GM18909 (cell line): ENCODE results near the gene SLC9A9.
"Not testable (repeated sequence)": the region's sequence is repeated elsewhere in the genome, so short reads cannot be mapped to it uniquely, and the experiment has no call there.

ENCODE experiments used
- ATAC-seq: cut with Tn5 transposase; IDR thresholded peaks from one replicate; pipeline ENCODE4 v1.9.1; 2021; ENCODE audit warnings: mild to moderate bottlenecking; ENCODE audit not compliant: unreplicated experiment, poor library complexity

Gene SLC9A9

DNA sequence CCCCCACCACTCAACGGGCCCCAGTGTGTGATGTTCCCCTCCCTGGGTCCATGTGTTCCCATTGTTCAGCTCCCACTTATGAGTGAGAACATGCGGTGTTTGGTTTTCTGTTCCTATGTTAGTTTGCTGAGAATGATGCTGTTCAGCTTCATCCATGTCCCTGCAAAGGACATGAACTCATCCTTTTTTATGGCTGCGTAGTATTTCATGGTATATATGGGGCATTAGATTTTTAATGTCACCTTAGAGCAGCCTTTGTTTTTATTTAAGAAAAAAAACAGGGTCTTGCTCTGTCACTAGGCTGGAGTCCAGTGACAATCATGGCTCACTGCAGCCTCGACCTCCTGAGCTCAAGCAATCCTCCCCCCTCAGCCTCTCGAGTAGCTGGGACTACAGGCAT, 568.7 kb downstream of the SLC9A9 start:
- ATAC-seq: not testable (repeated sequence)

DNA sequence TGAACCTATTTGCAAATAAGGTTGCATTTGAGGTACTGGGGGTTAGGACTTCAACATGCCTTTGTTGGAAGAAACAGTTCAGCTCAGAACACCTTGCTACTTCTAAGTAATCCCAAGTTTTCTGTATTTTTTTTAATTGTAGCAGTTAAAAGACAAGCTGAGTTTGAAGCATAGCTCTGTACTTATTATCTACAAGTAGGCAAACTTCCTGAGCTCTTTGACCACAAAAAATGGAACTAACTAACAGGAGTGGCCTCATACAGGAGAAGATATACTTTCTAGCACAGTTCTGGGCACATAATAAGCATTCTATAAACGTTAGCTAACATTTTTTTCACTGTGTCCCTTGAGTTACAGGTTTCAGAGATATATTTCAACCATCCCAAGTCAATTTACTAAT, 569.5 kb downstream of the SLC9A9 start:
- no peak for ATAC-seq

DNA sequence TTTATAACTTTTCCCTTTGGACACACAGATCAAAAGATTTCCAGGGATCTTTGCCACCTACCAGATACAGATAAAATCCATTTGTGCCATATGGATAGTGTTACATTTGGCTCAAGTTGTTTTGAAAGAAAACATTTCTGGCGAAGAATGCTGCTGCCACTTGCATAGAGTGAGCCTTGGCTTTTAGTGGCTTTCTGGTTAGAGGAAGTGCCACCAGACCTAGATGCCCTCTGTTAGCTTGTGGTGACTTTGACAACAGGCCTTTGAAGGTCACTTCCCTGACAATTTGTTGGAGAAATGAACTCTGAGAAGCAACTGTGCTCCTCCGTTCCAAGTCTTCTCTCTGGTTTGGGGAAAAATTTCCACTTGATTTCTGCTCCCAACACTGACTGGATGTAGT, 570.7 kb downstream of the SLC9A9 start:
- ATAC-seq: no peak

DNA sequence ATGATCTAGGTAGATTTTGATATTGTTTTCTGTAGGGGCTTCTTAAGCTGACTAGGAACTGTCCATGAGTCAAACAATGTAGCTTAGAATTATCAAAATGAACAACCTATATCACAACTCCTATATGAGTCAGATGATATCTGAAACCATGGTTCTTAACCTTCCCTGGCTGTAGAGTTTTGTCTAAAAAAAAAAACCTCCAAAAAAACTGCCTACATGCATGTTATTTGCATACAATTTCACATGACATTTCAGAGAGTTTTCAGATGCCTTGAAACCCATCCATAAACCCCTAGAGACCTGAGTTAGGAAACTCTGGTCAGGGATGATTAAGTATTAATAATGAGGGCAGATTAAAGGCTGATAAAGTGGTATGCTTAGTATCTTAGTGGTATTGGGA, 571.7 kb downstream of the SLC9A9 start:
- ATAC-seq: peak; percentile 84

DNA sequence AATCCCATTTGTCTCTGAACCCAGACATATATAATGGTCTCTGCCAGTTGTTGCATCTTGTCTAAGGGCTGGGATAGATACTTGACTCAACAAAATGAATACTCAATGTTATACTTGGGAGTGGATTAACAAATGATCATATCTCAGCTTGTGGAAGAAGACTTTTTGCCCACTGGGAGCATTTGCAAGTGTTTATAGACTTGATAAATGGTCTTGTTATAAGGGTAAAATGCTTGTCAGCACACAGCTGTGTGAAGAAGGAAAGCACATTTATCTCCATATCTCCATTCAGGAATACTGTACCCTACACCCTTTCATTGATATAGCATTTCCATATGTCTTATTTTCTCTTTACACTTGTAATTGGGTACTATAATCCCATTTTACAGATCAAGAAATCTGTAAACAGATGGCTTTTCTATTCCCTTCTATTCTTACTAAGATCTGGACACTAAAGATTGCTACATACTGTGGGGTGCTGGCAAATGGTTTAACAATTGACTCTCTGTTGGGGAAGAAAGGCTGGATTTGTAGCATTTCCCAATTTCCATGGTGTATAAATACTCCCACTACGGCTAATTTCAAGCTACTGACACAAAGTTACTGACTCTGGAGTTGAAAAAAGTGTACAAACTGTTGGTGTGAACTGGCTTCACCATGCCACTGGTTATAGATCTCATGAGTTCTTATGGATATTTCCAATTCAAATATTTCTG, 574.1 kb downstream of the SLC9A9 start:
- no peak for ATAC-seq

DNA sequence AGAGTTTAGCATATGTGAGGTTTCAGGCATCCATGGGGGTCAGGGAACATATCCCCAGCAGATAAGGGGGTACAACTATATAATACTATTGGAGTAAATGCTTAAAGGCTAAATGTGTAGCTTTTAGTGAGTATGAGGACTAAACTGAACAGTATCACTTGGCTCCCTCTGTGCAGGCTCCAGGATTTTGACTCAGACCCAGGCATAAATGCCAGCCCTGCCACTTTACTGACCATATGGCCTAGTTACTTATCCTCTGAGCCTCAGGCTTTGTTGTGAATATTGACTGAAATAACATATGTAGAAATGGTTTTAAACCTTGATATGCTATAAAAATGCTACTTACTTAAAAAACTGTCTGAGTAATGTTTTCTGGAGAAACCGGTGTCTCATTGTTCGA, 577.1 kb downstream of the SLC9A9 start:
- ATAC-seq: no peak

DNA sequence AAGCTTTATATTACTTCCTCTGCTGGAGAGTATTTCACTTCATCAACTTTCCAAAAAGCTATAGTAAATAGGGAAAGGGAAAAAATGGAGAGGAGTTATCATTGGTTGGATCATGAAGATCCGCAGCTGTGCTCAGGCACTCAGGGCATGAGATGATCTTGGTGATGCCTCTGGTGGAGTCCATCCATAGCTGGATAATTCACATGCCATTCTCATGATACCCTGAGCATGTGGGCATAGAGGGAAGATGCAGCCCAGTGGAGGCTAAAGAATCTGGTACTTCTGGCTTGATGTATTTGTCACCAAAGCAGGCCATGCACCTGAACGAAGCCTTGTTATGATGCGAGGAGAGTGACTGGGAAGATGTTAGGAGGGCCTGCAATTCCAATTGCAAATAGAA, 578.5 kb downstream of the SLC9A9 start:
- no peak for ATAC-seq

DNA sequence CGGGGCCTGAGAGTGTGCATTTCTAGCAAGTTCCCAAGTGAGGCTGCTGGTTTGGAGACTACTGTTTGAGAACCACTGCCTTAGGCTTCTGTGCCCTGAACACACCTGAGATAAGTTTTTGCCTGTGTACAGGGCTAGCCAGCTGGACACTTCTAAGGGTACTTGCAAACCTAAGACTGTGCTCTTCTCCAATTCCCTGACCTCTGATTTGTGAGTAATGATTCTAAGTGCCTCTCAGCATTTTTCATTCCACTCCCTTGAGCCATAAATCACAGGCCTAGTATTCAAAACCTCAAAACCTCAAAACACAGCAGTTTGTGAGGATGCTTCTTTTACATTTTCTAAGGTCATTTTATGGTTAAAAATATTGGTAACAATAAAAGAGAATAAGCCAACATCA, 580.3 kb downstream of the SLC9A9 start:
- no peak for ATAC-seq

DNA sequence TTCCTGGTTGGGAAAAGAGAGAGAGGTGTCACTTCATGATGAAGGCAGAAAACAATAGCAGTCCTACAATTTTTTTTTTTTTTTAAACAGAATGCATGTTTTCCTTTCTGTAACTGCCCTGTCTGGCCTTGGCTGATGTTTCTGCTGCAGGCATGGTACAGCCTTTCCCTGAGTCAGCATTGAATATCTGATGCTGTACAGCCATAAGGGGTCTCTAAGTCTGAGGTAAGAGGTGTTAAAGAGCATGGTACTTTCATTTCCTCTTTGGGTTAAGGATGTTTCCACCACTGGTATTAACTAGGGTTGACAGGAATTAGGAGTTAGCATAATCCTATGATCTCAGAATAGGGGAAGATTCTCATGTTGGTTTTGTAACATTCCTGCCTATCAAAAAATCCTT, 581.3 kb downstream of the SLC9A9 start:
- peak; percentile 84 for ATAC-seq

DNA sequence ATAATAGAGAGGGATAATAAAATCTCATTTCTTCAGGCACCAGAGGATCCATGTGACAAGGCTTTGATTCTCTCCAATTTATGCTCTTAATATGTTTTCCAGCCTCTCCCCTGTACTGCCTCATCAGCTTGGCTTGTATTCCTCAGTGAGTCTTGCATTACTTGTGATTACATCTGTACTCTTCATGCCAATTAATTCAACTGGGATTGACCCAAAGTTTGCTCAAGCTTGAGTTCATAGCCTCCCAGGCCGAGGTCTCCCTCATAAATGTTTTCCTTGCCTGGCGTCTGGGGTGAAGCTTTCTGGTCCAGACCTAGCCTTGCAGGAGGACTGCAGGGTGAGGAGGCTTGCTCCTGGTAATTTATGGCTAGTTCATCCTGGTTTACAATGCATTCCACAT, 581.8 kb downstream of the SLC9A9 start:
- ATAC-seq: no peak

DNA sequence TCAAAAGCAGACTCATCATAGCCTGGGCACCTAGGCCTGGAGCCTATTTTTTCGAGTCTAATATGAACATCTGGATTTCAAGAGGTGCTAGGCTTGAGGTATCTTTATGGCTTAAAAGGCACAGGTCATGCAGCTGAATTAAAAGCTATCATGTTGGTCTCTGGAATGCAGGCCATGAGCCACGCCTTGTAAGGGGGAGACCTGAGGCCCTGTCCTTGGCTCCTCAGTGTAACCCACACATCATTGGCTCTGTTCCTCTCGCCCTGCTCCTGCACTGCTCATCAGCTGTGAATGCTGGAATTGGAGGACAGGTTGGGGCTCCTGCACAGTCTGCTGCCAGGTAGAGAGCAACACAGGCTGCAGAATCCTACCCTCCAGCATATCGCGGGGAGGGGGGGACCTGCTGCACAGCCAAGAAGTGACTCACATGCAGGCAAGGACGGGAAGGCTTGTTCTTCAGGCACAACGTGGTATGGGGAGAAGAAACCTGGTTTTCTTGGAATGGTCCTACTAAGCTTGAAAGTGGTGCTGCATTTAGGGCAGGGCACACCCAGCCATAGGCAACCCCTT, 582.7 kb downstream of the SLC9A9 start:
- ATAC-seq: no peak

DNA sequence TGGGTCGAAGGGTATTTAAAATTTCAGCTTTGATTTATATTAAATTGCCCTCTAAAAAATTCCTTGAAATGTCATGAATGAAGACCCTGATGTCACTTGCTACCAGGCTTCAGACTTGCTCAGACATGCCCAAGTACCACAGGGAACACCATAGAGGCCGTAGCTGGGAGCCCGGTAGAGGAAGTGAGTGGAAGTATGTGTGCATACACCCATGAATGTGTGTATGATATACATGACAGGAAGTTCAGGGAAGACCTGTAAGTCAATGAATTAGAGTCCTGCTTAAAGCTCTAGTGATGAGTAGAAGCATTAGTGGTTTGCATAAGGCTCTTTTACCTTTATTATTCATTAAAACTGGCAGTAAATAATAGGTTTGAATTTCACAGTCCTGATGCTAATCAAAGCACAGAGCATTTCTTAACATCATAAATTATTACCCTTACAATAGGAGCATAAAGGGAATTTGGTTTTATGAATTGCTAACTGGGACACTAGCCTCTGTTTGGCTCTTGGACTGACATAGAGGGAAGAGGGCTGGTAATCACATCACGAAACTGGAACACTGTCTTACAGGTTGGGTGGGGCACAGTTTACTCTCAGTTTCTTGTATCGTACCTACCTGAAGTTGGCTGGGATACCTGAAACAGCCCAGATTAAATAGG, 584.3 kb downstream of the SLC9A9 start:
- ATAC-seq: no peak

DNA sequence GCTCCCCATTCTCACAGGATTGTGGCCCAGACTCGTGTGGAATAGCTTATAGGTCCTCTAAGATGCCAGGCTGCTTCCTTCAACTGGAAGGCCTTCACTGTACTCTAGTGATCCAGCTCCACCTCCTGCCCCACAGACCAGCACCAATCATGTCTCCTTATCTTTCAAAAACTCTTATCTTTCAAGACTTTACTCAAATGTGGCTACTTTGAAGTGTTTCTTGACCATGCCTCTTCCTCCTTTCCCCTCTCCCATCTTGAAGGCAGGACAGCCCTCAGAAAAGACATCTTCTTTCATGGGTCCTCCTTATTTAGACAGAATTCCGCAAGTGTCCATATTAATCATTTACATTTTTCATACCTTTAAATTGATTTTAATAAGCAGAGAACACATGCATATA, 586.4 kb downstream of the SLC9A9 start:
- no peak for ATAC-seq

DNA sequence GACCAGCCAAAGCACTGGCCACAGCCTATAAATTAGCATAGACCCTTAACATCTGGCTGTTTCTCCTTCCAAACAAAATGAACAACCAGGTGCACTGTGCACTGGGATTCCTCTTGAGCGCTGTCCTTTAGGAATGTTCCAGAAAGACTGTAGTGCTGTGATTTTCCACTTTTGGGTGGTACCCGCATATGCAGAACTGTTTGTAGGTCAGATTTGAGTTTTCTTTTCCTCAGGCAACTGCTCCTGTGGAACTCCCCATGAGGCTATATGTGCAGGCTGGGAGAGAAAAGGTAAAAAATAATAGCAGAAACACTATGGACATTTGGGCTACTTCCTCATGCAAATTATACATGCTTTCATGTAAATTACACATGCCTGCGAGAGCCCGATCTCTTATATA, 589.6 kb downstream of the SLC9A9 start:
- ATAC-seq: no peak

DNA sequence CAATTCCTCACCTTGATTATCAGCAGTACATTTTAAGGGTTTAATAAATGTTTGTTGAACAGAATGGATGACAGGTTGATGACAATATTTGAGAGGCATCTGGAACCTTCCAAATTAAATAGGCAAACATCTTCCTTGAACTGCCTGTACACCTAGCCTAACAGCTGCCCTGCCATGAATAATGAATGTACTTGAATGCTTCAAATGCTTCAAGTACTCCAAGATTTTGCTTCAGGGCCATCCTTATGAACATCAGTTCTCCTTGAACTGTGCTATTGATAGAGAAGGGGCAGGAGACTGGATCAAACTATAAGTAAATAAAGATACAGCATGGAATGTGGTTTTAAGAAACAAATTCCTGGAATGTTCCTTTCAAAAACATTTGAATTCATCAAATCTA, 591.9 kb downstream of the SLC9A9 start:
- ATAC-seq: no peak

DNA sequence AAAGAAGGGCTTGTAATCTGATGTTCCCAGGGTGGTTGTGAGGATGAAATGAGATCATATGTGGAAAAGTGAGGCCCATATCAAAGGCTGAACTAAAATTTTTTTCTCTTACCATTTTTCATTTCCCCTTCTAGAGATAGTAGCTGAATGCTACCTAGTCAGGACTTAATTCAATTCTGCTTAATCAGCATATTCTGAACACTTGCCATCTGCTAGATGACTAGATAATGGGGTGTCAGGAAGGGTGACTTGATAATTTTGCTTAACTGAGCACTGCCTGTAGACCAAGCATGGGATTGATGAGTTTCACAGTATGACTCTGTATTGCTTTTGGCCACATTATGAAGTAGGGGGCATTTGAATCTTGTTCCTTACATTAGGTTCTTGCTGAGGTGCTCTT, 592.5 kb downstream of the SLC9A9 start:
- no peak for ATAC-seq

DNA sequence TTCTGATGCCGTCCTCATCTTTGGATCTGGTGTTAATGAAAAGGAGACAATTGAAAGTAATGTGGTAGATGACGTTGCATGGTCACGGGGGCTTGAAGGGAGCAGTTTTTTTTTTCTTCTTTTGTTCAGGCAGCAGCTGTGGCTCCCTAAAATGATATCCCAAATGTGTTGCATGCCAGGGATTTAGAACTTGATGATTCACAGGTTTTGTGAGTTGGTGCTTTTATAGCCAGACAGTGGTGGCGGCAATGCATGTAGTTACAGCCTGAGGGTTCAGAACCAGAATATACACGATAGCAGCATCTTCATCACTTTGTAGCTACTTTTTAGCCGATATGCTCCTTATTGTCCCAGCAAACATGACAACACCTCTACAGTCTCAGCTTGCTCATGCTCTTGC, 595.3 kb downstream of the SLC9A9 start:
- ATAC-seq: no peak

DNA sequence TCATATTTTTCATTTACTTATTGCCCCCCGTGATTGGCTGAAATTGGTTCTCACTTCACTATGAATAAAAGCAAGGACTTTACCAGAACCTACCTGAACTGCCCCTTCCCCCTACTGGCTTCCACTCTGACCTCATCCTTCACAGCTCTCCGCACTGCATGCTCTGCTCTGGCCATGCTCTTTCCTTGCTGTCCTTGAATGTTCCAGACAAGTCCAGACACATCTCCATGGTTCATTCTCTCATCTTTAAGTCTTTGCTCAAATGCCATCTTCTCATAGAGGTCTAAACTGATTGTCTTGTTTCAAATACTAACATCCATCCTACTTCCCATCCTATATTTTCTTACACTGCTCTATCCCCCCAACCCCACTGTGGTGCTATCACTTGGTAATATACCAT, 599.3 kb downstream of the SLC9A9 start:
- ATAC-seq: no peak

DNA sequence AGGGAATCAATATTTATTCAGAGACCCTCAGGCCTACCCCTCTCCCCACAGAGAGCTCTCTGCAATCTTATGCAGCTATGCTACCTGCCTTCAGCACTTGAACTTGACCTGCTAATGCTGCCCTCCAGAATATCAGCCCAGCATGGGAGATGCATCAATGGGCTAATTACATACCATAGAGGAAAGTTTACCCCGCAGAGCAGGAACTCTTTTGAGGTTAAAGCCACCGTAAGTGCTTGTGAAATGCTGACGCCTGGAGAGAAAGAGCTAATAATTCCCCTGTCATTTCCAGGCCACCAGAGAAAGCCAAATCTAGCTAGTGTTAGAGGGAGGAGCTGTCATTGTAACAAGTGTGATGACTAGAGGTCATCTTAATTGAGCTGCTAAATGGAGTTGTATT, 601.2 kb downstream of the SLC9A9 start:
- ATAC-seq: no peak

DNA sequence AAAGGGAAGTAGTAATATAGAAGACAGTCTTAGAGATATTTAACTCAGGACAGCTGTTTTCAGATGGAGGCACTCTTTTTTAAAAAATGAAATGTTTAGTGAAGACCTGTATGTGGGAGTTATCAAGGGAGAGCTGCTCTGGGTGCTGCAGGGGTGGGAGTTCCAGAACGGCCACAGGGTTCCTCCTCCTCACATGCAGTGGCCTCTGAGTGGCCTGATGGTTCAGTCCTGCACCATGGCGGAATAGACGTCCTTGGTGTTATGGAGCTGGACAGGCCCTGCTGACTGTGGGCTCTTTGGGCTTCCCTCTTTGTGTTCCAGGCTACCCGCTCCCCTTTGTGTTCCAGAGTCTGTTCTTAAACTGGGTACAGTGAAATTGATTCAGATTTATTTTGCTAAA, 602.6 kb downstream of the SLC9A9 start:
- no peak for ATAC-seq

DNA sequence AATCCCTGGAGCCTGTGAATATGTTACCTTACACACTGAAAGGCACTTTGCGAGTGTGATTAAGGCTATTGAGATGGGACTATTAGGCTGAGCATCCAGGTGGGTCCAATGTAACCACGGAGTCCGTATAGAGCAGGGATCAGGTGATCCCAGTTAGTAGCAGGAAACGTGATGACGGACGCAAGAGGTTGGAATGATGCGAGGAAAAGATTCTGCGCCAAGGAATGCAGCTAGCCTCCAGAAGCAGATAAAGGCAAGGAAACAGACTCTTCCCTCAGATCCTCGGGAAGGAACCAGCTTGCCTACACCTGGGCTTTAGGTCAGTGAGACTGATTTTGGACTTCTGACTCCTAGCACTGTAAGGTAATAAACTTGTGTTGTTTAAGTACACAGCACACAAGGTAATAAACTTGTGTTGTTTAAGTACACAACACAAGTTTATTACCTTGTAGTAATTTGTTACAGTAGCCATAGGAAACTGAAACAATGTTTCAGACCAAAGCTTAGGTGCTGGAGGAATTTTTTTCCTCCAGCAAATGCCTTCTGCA, 603.7 kb downstream of the SLC9A9 start:
- no peak for ATAC-seq

DNA sequence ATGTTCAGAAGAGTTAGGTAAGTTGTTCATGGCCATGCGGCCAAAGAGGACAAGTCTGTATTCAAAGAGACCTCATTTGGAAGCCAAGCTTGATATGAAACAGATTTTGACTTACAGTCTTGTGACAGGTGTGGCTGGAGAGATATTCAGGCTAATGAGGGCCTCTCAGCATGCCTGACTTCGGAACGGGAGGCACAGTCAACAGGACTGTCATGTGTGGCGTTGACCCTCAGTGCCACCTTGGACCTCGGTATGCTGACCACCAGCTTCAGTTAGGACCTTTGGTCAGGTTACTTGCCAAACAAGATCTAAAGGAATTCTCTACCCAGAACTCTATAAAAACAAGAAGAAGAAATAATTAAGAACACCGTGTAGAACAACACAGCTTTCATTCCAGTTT, 604.6 kb downstream of the SLC9A9 start:
- ATAC-seq: no peak
